COLO668 (cell line): Measurements from ENCODE around the gene FOXL1.

Source experiments
- DNase-seq: peaks from one replicate; lab custom pipeline; 2025; ENCODE audit not compliant: unreplicated experiment; lab: John Stamatoyannopoulos, UW

The FOXL1 gene

DNA sequence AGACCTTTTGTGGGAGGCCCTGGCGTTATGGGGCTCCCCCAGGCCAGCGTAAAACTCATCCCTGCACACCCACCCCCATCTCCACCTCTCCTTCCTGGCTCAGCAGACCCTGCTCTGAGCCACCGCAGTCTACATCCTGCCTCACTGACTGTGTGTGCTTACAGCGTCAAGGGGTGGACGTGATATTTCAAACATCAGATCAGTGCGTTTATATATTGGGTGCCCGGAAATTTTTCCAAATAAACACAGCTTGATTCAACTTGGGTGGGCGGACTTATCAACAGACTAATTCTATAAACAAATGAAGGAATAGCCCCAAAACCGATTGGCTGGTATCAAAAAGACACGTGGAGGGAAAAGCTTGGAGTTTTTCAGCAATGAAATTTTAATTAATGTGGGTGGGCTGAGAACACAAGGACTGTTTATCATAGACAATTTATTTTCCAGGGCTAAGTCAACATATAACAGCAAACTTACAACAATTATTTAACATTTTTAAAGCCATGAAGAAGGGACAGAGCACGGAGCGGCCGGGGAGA, at the start of gene FOXL1:
Gene FOXL1 (plus strand): TSS at position 489 of the 539 bp plus-strand sequence. CDS start 175 bp downstream, outside the sequence.
- no peak for DNase-seq

GRCh38 chr16:86529160-86529559, 49.2 kb upstream of the FOXL1 start:
- DNase-seq, result no peak

GRCh38 chr16:86530251-86531190, 47.8 kb upstream of the FOXL1 start:
- DNase-seq, result no peak

GRCh38 chr16:86531191-86531545, 47.2 kb upstream of the FOXL1 start:
- no peak for DNase-seq

DNA sequence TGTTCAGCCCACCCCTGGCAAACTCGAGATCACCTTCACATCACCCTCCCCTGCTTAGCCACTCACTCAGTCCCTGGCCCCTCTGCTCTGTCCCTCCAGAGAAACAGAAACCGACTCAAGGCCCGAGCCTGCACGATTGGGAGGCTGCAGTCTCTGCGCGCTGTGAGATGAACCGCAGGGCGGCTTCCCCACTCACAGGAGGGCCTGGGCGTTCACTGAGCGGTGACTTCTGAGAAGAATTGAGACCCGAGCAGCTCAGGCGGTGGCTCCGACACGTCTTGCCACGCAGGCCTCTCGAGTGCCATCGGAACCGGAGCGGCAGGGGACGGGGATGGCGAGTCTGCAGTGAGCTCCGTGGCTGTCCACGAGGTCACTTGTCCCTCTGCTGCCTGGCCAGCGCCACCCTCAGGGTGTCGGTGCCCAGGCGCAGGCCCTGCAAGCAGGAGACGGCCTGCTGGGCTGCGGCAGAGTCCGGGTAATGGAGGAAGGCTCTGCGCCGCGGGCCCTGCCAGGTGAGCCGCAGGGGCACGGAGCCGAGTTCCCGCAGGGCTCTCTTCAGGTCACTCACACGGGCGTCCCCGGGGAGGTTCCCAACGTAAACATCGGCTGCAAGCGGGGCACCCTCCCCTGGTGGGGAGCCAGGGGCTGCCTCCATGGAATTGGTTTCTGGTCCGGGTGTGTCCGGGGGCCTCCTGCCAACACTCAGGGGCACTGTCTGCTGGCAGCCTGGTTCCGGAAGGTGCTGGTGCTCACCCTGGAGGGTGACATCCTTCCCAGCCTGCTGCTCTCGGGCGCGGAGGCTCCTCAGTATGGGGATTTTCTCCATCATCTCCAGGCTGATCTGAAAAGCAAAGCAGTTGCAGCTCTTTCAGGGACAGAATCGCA, 46.5 kb upstream of the FOXL1 start:
- no peak for DNase-seq

GRCh38 chr16:86532526-86532815, 45.9 kb upstream of the FOXL1 start:
- DNase-seq, result no peak

GRCh38 chr16:86533076-86533475, 45.3 kb upstream of the FOXL1 start:
- DNase-seq, result no peak

- no peak for DNase-seq
Measured at GRCh38 chr16:86533767-86534351, 44.5 kb upstream of the FOXL1 start.

DNA sequence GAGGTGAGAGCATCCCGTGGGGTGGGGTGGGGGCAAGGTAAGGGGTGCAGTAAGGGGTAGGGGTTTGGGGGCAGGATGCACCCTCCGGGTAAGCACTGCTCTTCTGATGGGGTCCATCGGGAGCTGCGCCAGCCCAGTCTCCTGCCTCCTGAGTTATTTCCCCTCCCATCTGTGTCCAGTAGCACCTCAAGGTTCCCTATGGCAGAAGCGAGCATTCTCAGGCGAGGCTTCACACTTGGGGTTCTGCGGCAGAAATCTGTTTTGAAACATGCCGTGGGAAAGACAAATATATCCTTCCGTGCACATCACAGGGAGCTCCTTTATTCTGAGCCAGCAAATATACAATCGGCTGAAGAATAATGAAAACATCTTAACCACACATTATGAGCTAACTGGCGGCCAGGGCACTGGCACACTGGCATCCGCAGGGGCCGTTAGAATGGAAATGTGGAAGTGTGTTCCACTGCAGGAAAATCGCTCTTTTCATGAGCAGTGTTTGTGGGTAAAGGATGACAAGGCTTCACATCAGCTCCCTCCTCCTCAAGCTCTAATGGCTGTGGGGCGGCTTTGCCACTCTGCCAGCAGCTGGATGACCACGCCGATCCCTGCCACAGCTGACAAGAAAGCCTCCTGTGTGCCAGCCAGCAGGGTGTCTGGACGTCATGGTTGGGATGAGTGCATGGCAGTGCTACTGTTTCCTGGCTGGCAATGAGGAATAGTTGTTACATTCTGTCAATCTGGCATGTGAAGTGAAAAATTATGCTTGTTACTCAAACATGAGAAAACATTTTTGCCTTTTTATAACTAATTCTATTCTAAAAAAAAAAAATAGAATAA, 43.4 kb upstream of the FOXL1 start:
- no peak for DNase-seq

- DNase-seq, result no peak
Measured at GRCh38 chr16:86536621-86537020, 41.7 kb upstream of the FOXL1 start.

GRCh38 chr16:86537486-86537885, 40.9 kb upstream of the FOXL1 start:
- no peak for DNase-seq

DNA sequence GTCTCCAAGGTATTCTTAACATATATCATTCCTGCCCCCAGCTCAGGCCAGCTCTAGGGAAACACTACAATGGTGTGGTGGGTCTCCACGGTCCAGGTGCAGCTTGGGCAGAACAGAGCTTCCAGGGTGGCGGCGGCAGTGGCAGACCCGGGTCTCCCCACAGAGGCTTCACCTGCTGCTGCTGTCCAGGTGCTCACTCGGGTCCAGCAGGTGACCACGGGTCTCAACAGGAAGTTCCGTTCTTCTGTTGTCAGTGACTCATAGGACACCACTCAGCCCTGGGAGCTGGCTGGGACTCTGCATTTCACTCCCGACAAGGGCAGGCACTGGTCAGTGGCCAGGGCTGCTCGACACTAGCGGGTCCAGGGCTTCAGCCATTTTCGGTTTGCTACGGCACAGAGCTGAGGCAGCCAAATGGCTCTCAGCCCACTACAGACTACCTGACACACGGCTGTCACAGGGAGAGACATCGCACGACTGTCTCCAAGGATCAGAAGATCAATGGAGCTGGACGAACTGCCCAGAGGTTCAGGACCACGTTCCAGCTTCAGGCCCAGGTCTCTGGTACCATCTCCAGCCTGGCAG, 40.1 kb upstream of the FOXL1 start:
- DNase-seq, result no peak

DNA sequence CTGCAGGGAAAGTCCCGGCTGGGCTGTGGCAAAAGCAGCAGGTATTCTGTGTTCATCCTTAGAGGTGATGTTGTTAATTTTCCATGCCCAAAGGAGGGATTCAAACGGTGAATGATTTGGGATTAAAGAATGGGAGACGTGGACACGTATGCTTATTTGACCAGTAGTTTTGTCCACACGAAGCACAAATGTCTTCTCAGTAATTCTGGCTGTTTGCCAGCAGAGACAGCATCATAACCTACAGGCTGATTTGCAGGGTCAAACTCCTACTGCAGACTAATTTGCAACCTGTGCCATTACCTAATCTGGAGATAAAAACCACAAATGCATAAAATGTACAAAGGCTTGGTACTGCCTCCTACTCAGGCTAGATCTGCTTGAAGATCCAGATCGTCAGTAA, 37.5 kb upstream of the FOXL1 start:
- no peak for DNase-seq

GRCh38 chr16:86541560-86541959, 36.8 kb upstream of the FOXL1 start:
- DNase-seq, result no peak

DNA sequence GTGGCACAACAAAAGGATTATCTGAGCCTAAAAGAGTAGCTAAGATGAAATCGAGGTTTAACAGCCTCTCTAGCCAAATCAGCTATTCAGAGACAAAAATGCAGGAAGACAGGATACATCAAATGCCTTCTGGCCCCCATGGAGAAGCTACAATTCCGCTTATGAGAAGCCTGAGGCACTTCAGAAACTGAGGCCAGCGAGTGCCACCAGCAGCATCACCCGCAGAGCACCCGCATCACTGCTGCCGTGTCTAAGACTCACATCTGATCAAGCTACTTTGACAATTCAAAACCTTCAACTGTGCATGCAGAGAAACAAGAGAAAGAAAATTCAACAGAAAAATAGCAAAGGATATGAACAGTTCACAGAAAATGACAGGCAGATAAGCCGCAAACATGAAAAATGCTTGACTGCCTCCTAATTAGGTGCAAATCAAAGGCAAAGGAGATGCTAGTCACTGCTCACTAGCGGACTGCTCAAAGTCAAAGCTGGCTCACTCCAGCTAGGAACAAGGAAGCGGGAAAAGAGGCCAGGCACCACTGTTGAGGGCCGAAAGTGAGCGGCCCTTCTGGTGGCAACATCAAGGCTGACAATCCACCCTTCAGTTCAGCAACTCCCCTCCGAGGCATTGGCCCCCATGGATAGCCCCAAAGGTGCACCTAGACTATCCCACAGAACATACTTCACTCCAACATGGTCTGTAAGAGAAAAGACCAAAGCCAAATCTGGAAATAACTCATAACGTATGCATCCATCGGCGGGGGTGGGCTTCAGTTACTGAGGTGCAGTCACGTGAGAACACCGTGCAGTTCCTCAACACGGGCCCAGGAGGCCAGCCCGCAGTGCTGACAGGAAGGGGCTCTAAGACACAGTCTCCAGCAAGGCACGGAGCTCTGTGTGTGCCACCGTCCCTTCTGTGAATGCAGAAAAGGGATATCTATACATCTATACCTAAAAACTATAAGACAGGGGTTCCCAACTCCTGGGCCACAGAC, 35.3 kb upstream of the FOXL1 start:
- DNase-seq, result no peak

DNA sequence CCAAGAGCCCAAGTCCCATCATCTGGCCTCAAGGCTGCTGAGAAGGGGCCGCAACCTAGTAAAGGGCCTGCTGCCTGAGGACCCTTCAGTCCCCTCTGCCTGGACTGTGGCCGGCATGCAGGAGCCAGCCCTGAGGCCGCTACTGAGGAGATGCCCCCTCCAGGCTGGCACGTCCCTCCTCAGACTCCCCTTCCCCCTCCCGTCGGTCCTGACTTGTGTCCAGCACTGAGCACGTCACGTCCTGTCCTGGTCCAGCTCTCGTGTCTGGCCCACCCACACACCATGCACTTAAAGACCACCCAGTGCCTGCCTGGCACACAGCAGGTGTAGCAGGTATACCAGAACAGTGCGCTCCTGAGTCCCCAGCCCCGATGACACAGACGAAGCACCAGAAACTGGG, 32.9 kb upstream of the FOXL1 start:
- DNase-seq, result no peak

DNA sequence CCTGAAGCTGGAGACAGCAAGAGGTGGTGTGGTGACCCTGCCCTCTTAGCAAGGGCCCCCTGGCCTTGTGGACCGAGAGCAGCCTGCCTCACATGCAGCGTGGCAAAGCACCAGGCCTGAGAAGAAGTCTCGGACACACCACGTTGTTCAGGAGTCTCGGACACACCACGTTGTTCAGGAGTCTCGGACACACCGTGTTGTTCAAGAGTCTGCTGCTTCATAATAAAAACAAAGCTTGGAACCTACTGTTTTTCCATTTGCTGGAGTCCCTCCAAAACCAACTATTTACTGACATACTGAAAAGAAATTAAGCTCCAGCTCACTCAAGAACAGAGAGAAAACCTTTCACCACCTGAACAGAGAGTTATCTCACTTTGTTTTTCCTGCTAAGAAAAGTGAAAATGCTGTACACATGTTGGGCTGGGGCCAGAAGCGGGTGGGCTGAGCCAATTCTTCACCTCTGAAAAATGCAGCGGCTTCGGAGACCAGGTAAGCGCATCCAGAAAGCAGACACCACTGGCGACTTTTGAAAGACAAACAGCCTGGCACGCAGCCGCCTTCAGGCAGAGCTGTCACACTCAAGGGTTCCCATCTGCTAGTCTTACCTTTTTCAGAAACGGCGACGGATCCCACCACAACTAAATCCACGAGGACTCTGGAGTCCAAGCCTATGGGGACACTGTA, 32.3 kb upstream of the FOXL1 start:
- DNase-seq, result no peak

DNA sequence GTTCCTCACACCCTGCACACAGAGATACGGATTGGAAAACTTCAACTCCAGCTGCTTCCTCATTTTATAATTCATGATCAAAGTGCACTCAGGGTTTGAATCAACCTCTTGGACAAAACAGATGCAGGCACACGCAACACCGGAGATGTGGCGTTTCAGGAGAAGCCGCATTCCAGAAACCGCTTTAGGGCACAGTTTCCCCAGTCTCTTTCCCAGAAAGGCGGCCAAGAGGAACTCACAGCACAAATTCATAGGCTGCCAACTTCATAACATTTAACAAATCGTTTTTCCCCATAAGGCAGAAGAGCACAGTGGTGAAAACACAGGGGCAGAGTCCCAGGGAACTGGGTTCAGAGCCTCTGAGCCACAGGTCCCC, 31.7 kb upstream of the FOXL1 start:
- DNase-seq, result no peak

DNA sequence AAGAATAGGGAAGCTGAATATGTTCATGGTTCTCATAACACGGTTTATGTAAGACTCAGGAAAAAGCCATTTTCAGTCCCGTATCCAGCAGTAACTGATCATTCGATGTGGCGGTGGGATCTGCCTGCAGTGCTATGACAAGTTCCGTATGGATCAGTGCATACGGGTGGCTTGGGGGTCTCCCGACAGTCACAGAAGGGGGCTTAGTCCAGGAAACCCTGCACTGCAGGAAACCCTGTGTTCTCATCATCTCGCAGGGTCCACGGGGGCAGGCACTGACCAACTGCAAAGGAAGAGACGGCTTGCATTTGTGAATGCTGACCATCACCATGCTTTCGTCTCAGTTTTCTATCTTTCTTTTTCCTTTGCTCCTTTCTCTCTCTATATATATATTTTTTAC, 31.1 kb upstream of the FOXL1 start:
- no peak for DNase-seq
